Activated CD4-positive, alpha-beta memory T cell treated with anti-CD3 and anti-CD28 coated beads, Interleukin-2, amount 10 ng/mL, durations not matched to agents 7 days and 5 days (primary cell): ENCODE data around the gene CYP2J2. TPM values are rescaled to one million over a fixed set of nuclear protein-coding genes. Genes with fewer than 3 reads are reported as not detected.
"Not testable (repeated sequence)": the region's sequence is repeated elsewhere in the genome, so short reads cannot be mapped to it uniquely, and the experiment has no call there.

ENCODE experiments used
- CTCF ChIA-PET: fragments of 350-600 bp; sonication (Branson Sonifier 250); formaldehyde crosslinking; loops from one replicate; lab custom pipeline; 2021; ENCODE audit warnings: antibody characterized with exemption, inconsistent platforms; lab: Charles Lee
- POLR2A ChIA-PET: fragments of 350-600 bp; sonication (Branson Sonifier 250); formaldehyde crosslinking; loops from one replicate; lab custom pipeline; 2021; ENCODE audit warnings: antibody characterized with exemption; lab: Charles Lee
- DNase-seq: peaks from one replicate; pipeline ENCODE4 v3.0.0-alpha.2; 2020
- H3K27ac Mint-ChIP-seq: one replicate; pipeline ENCODE4 v1.8.0; 2021; ENCODE audit warnings: mild to moderate bottlenecking, mixed read lengths
- H3K27me3 Mint-ChIP-seq: one replicate; pipeline ENCODE4 v1.8.0; 2021; ENCODE audit warnings: mixed read lengths
- H3K36me3 Mint-ChIP-seq: one replicate; pipeline ENCODE4 v1.8.0; 2021; ENCODE audit warnings: low read depth, mixed read lengths
- H3K4me1 Mint-ChIP-seq: one replicate; pipeline ENCODE4 v1.8.0; 2021; ENCODE audit warnings: mixed read lengths
- H3K4me3 Mint-ChIP-seq: one replicate; pipeline ENCODE4 v1.8.0; 2021; ENCODE audit warnings: mild to moderate bottlenecking, mixed read lengths
- H3K9me3 Mint-ChIP-seq: one replicate; pipeline ENCODE4 v1.8.0; 2021; ENCODE audit warnings: mixed read lengths
- total RNA-seq, 2 experiments: library from RNA; stranded (reverse); gene quantifications; one replicate each; pipeline ENCODE4 v1.2.3, GENCODE V29; 2021

Gene CYP2J2
- total RNA-seq, 2 experiments from 2014 or later: 2.8 TPM

DNA sequence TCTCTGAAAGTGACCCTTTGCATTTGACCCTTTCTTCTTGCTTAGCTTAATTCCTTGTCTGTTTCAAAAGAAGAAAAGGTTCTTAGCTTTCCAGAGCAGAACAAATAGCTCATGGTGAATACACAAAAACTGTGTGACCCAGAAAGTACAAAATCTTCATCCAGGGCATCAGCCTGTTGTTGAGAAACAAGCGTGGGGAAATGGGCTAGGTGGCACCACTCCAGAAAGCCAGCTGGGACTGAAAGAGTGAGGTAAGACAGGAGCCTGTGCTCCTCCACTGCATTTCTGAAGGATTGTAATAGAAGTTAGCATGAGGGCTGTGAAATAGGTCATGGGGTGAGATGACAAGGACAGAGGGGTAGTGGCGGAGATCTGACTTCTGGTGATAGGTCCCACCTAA lies 45.8 kb downstream of the CYP2J2 start:
- POLR2A ChIA-PET: no interaction called here
- H3K27ac Mint-ChIP-seq: no peak overlapping the region
- H3K4me3 Mint-ChIP-seq: no peak overlapping the region
- H3K4me1 Mint-ChIP-seq: no peaks in the 10 kb centered on the region
- DNase-seq: no peak
- H3K36me3 Mint-ChIP-seq: no peaks in the 10 kb centered on the region
- peaks cover 4% of the 10 kb centered on the region for H3K9me3 Mint-ChIP-seq
- CTCF ChIA-PET: interaction anchor here (0.7 to 5.5 kb wide), 5 partner anchors 13 to 69 kb away, joined by 3 to 66 read pairs (median 4); no protein-coding TSS in a partner anchor
- peaks cover 2% of the 10 kb centered on the region for H3K27me3 Mint-ChIP-seq

DNA sequence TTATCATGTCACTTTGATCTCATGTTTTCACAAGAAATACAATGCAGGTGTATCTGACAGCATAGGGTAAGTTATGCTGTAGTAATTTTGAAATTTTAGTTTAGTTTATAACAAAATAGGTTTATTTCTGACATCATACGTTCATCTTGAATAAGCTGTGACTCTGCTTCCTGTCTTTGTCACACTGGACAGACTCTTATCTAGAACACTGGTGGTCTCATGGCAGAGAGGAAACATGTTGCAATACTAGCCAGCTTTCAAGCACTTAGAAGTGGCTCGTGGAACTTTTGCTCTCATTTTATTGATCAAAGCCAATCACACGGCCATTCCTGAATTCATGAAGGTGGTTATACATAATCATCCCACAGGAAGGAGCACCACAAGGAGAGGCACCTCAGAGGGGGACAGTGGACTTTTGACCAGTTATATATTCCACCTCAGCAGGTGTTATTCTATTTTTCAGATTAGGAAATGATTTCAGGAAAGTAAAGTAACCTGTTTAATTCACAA lies 46.5 kb downstream of the CYP2J2 start:
- DNase-seq: no peak
- H3K36me3 Mint-ChIP-seq: no peaks in the 10 kb centered on the region
- H3K27ac Mint-ChIP-seq: no peak overlapping the region
- CTCF ChIA-PET: interaction anchor here (0.7 to 5.5 kb wide), 6 partner anchors 13 to 70 kb away, joined by 3 to 66 read pairs (median 4); no protein-coding TSS in a partner anchor
- peaks cover 2% of the 10 kb centered on the region for H3K27me3 Mint-ChIP-seq
- no peak overlapping the region for H3K4me3 Mint-ChIP-seq
- peaks cover 4% of the 10 kb centered on the region for H3K9me3 Mint-ChIP-seq
- no peaks in the 10 kb centered on the region for H3K4me1 Mint-ChIP-seq
- POLR2A ChIA-PET: no interaction called here

DNA sequence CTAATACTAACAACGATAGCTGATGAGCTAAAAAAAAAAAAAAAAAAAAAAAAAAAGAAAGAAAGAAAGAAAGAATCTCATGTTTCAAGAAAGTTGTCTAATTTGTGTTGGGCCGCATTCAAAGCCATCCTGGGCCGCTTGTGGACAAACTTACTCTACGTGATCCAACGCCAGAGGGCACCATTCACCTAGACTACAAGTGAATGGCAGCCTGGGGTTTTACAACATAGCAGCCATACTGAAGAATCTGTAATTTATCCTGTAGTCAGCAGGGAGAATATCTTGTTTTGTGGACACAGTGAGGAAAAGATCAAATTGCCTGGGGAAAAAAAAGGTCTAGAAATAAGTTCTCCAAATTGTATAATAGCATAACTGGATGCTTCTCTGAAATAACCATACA lies 47.0 kb downstream of the CYP2J2 start:
- DNase-seq: peak; percentile 48
- ChIA-PET POLR2A (no interaction called here), CTCF (interaction anchor here (0.6 to 5.5 kb wide), 11 partner anchors 11 to 1026 kb away, joined by 3 to 66 read pairs (median 4); no protein-coding TSS in a partner anchor)
- Mint-ChIP-seq H3K27ac (no peak overlapping the region), H3K4me1 (no peaks in the 10 kb centered on the region), H3K4me3 (no peak overlapping the region), H3K36me3 (no peaks in the 10 kb centered on the region), H3K9me3 (peaks cover 4% of the 10 kb centered on the region), H3K27me3 (peaks cover 2% of the 10 kb centered on the region)

DNA sequence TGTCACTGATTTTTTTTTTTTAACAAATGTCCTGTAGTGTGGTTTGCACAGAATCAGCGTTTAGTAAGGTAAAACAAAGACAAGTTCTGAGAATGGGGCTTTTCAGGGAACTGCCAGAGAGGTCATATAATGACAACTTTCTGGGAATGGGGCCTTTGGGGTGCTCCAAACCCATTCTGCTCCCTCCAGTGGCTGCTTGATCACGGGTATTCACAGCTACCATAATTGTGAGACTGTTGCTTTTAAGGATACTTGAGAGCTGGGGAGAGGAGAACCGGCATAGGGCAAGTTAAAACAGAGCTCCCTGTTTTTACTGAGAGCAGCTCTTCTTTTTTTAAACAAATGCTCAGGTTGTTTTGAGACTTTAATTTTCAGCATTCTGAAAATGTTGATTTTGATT lies 48.2 kb downstream of the CYP2J2 start:
- H3K4me1 Mint-ChIP-seq: no peaks in the 10 kb centered on the region
- no peak overlapping the region for H3K4me3 Mint-ChIP-seq
- POLR2A ChIA-PET: no interaction called here
- CTCF ChIA-PET: interaction anchor here (1.1 to 5.5 kb wide), 8 partner anchors 10 to 93 kb away, joined by 3 to 66 read pairs (median 5); no protein-coding TSS in a partner anchor
- no peaks in the 10 kb centered on the region for H3K36me3 Mint-ChIP-seq
- no peaks in the 10 kb centered on the region for H3K27me3 Mint-ChIP-seq
- no peak overlapping the region for H3K27ac Mint-ChIP-seq
- DNase-seq: no peak
- H3K9me3 Mint-ChIP-seq: peaks cover 4% of the 10 kb centered on the region

DNA sequence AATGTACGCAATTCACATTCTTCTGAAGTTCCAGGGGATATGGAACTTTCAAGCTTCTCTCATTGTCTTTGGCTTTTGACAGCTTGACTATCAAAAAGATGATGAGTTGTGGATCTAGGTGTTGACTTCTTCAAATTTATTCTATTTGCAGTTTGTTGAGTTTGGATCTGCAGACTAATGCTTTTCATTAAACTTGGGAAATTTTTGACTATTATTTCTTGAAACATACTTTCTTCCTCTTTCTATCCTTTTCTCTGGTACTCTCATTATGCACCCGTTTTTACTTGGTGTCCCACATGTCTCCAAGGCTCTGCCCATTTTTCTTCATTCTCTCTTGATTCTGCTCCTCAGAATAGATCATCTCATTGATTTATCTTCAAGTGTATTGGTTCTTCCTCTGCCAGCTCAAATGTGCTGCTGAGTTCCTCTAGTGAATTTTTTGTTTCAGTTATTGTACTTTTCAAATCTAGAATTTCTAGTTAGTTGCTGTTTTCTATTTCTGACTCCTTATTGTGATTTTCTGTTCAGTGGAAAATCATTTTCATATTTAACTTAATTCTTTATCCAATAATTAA lies 49.4 kb downstream of the CYP2J2 start:
- peaks cover 4% of the 10 kb centered on the region for H3K9me3 Mint-ChIP-seq
- H3K4me1 Mint-ChIP-seq: no peaks in the 10 kb centered on the region
- DNase-seq: no peak
- no peaks in the 10 kb centered on the region for H3K27me3 Mint-ChIP-seq
- no peaks in the 10 kb centered on the region for H3K36me3 Mint-ChIP-seq
- H3K4me3 Mint-ChIP-seq: no peak overlapping the region
- H3K27ac Mint-ChIP-seq: no peak overlapping the region
- ChIA-PET CTCF (interaction anchor here (1.1 to 5.5 kb wide), 2 partner anchors 70 to 94 kb away, joined by 3 to 66 read pairs; no protein-coding TSS in a partner anchor), POLR2A (no interaction called here)

DNA sequence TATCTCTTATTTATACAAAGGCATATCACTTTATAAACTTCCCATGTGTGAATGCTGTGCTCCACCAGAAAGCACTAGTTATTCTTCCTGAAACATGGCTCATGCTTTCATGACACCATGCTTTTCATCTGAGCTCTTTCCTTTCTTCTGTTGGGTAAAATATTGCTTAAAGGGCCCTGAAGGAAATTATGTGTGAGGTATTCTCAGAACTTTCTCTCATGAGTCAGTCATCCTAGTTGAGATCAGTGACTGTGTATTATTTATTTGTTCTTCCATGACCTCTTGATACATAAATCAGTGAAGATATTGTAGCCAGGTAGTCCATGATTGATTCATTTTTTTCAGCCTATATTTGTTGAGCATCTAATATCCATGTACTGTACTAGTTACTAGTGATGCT lies 54.8 kb downstream of the CYP2J2 start:
- DNase-seq: no peak
- no peaks in the 10 kb centered on the region for H3K9me3 Mint-ChIP-seq
- no peaks in the 10 kb centered on the region for H3K4me1 Mint-ChIP-seq
- H3K27me3 Mint-ChIP-seq: no peaks in the 10 kb centered on the region
- POLR2A ChIA-PET: no interaction called here
- CTCF ChIA-PET: no interaction called here
- H3K27ac Mint-ChIP-seq: no peak overlapping the region
- H3K36me3 Mint-ChIP-seq: no peaks in the 10 kb centered on the region
- H3K4me3 Mint-ChIP-seq: no peak overlapping the region

DNA sequence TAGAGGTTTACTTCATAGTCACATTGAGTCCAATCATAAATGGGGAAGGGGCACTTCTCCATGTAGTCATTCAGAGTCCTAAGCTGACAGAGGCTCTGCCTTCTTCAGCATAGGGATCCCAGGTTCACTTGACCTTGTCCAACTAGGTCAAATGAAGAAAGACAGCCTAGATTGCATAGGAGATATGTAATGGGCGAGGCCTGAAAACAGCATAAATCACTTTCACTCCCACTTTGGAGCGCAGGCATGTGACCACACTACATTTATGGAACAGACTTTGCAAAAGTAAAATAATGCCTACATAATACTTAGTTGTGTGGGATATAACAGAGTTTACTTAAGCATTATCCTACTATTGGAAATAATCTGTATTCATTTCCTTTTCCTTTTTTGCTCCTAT lies 60.1 kb downstream of the CYP2J2 start:
- Mint-ChIP-seq H3K4me3 (no peak overlapping the region), H3K9me3 (no peaks in the 10 kb centered on the region), H3K4me1 (no peaks in the 10 kb centered on the region), H3K27me3 (no peaks in the 10 kb centered on the region), H3K27ac (no peak overlapping the region), H3K36me3 (no peaks in the 10 kb centered on the region)
- CTCF ChIA-PET: interaction anchor here (1.1 kb wide), 1 partner anchor 81 kb away, joined by 3 read pairs; no protein-coding TSS in a partner anchor
- no peak for DNase-seq
- POLR2A ChIA-PET: no interaction called here

DNA sequence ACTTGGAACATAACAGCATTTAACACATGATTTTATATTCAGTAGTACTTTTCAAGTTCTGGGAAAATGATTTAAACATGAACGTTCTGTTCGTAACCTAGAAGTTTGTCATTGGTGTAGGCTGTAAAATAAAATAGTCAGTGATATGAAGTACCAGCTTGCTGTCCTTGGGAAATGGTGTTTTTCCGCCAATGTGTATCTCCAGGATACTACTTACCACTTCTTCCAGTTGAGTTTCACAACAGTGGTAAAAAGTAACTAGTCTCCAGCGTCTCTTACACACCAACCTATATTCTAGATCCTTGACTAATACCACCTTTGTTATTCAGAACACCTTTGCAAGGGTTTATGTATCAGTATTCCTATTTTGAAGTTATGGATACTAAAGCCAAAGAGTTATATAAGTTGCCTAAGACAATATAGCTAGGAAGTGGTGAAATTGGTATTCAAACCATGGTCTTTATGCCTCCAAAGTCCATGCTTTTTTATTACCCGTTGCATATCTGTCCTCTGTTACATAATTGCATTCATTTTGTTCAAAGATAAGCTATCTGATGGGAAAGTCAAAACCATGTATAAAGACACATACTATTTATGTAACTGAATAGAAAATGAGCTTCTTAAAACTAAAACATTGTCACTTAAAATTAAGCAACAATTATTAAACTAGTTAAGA lies 68.8 kb downstream of the CYP2J2 start:
- POLR2A ChIA-PET: no interaction called here
- Mint-ChIP-seq H3K36me3 (no peaks in the 10 kb centered on the region), H3K4me1 (no peaks in the 10 kb centered on the region), H3K9me3 (no peaks in the 10 kb centered on the region), H3K27ac (no peak overlapping the region), H3K27me3 (no peaks in the 10 kb centered on the region), H3K4me3 (no peak overlapping the region)
- CTCF ChIA-PET: interaction anchor here (1.1 kb wide), 1 partner anchor 89 kb away, joined by 3 read pairs; no protein-coding TSS in a partner anchor
- DNase-seq: no peak

DNA sequence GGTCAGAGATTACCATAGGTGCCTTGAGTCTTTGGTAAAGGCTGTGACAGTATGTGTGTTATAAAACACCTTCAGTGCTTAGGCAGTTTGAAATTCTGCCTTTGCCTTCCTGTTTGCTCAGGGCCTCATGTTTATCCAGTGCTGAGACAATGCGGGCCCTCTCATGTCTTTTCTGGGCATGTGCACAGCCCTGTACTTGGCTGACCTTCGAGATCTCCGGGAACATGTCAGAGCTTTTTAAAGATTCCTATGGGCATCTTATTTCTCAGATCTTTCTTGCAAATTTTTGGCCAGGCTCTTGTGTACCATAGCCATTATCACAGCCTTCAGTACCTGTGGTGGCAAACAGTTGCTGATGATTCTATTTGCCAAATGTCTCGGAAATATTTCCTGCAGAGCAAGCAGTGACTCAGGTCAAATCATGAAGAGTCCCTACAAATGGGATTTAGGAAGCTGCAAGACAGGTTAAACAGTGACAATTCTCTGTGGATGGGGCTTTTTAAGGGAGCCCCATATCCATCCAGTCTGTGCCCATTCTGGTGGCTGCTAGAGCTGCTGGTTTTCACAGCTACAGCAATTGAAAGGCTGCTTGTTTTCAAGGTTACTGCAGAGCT lies 69.7 kb downstream of the CYP2J2 start:
- CTCF ChIA-PET: no interaction called here

DNA sequence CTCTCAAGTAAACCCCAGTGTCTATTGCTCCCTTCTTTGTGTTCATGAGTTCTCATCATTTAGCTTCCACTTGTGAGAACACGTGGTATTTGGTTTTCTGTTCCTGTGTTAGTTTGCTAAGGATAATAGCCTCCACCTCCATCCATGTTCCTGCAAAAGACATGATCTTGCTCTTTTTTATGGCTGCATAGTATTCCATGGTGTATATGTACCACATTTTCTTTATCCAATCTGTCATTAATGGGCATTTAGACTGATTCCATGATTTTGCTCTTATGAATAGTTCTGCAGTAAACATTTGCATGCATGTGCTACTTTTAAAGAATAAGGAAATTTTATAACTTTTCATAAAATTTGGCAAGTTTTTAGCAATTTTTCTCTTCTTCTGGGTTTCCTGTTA lies 71.3 kb downstream of the CYP2J2 start:
- H3K27ac Mint-ChIP-seq, H3K4me1 Mint-ChIP-seq, H3K27me3 Mint-ChIP-seq, H3K36me3 Mint-ChIP-seq, DNase-seq, CTCF ChIA-PET, H3K4me3 Mint-ChIP-seq, POLR2A ChIA-PET, H3K9me3 Mint-ChIP-seq: not testable (repeated sequence)

More for the DNA sequence above, 69.7 kb downstream of the CYP2J2 start:
- H3K4me3 Mint-ChIP-seq: no peak overlapping the region
- DNase-seq: no peak
- H3K36me3 Mint-ChIP-seq: no peaks in the 10 kb centered on the region
- H3K27me3 Mint-ChIP-seq: no peaks in the 10 kb centered on the region
- H3K27ac Mint-ChIP-seq: no peak overlapping the region
- H3K9me3 Mint-ChIP-seq: no peaks in the 10 kb centered on the region
- no peaks in the 10 kb centered on the region for H3K4me1 Mint-ChIP-seq
- POLR2A ChIA-PET: no interaction called here

DNA sequence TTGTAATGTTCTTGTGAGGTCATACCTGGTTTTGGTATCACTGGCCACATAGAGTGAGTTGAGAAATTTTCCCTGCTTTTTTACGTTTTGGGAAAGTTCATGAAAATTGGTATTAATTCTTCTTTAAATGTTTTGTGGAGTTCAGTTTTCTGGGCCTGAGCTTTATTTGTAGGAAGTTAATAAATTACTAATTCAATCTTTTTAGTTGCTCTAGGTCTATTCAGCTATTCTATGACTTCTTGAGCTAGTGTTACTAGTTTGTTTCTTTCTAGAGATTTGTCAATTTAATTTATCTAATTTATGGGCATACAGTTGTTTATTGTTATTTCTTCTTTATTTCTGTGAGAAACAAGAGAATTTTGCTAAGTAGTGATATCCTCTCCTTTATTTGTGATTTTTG lies 74.5 kb downstream of the CYP2J2 start:
- Mint-ChIP-seq H3K4me3 (no peak overlapping the region), H3K9me3 (no peaks in the 10 kb centered on the region), H3K27me3 (no peaks in the 10 kb centered on the region), H3K4me1 (no peaks in the 10 kb centered on the region), H3K36me3 (no peaks in the 10 kb centered on the region), H3K27ac (no peak overlapping the region)
- no peak for DNase-seq
- ChIA-PET CTCF (no interaction called here), POLR2A (no interaction called here)

DNA sequence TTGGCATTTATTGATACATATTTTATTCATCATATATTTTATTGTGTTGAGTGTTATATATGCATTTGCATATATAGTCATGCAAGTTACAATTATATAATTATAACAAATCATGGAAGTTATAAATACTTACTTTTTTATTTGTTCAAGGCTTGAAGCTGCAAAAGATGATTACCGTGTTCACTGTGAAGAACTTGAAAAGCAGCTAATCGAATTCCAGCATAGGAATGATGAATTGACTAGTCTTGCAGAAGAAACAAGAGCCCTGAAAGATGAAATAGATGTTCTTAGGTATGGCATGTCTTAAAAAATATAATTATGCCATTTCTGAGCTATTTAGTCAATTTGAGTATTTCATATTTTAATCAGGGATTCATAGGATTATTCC lies 79.7 kb downstream of the CYP2J2 start:
- no peaks in the 10 kb centered on the region for H3K36me3 Mint-ChIP-seq
- H3K27ac Mint-ChIP-seq: no peak overlapping the region
- ChIA-PET POLR2A (no interaction called here), CTCF (no interaction called here)
- no peaks in the 10 kb centered on the region for H3K27me3 Mint-ChIP-seq
- H3K4me1 Mint-ChIP-seq: no peaks in the 10 kb centered on the region
- no peak overlapping the region for H3K4me3 Mint-ChIP-seq
- no peaks in the 10 kb centered on the region for H3K9me3 Mint-ChIP-seq
- no peak for DNase-seq

DNA sequence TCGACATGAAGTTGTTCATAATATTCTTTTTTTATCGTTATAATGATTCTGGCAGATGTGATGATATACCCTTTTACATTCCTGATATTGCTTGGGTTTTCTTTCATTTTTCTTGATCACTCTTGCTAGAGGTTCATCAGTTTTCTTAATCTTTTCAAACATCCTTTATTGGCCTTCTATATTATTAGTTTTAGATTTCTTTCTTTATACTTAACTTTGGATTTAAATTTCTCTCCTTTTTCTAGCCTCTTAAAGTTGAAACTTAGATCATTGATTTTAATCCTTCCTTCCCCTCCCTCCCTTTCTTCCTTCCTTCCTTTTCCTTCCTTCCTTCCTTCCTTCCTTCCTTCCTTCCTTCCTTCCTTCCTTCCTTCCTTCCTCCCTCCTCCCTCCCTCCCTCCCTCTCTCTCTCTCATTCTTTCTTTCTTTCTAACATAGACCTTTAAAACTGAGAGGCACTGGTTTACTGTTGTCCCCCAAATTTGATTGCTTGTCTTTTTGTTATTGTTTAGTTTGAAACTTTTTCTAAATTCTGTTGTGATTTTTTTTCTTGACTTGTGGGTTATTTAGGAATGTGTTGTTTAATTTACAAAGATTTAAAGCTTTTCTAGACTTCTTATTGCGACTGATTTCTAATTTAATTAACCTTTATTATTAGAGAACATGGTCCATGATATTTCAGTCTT lies 80.2 kb downstream of the CYP2J2 start:
- no peaks in the 10 kb centered on the region for H3K27me3 Mint-ChIP-seq
- POLR2A ChIA-PET: no interaction called here

More for the DNA sequence above, 80.2 kb downstream of the CYP2J2 start:
- Mint-ChIP-seq H3K4me3 (no peak overlapping the region), H3K27ac (no peak overlapping the region), H3K4me1 (no peaks in the 10 kb centered on the region), H3K9me3 (no peaks in the 10 kb centered on the region), H3K36me3 (no peaks in the 10 kb centered on the region)
- DNase-seq: no peak
- CTCF ChIA-PET: no interaction called here
